ENCODE data around the gene YIF1B.
"Not testable (repeated sequence)": the region's sequence is repeated elsewhere in the genome, so short reads cannot be mapped to it uniquely, and the experiment has no call there.

Gene YIF1B, protein sequence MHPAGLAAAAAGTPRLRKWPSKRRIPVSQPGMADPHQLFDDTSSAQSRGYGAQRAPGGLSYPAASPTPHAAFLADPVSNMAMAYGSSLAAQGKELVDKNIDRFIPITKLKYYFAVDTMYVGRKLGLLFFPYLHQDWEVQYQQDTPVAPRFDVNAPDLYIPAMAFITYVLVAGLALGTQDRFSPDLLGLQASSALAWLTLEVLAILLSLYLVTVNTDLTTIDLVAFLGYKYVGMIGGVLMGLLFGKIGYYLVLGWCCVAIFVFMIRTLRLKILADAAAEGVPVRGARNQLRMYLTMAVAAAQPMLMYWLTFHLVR

DNA sequence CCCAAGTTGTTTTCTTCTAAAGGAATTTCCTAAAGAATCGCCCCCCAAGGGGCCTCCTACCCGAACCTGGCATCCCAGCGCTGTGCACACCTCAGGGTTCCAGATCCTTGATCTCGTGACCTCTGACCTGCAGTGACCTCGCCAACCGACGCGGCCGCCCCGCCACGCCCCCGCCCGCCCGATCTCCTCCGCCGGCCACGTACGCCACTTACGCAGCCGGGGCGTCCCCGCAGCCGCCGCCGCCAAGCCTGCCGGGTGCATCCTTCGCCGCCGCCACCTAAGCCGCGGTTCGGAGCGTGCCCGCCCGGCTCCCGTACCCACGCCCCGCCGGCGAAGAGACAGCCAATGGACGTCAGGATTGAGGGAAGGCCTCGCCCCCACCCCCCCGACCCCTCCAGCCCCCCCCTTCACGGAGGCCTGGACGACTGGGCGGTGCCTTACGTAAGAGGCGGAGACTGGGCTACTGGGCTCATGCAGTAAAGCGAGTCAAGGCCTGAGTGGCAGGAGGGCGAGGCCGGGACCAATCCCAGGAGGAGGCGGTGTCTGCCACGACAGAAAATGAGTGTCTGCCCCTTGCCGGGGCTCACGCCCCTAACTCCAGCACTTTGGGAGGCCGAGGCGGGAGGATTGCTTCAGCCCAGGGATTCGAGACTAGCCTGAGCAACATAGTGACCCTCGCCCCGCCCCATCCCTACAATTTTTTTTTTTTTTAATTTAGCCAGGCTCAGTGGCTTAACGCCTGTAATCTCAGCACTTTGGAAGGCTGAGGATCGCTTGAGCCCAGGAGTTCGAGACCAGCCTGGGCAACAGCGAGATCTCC, at the start of gene YIF1B:
TSS of gene YIF1B (minus strand) at position 291 of the 820 bp plus-strand sequence. CDS start at position 261, 30 bp downstream.
- peak; percentile 84 for FAIRE-seq

DNA sequence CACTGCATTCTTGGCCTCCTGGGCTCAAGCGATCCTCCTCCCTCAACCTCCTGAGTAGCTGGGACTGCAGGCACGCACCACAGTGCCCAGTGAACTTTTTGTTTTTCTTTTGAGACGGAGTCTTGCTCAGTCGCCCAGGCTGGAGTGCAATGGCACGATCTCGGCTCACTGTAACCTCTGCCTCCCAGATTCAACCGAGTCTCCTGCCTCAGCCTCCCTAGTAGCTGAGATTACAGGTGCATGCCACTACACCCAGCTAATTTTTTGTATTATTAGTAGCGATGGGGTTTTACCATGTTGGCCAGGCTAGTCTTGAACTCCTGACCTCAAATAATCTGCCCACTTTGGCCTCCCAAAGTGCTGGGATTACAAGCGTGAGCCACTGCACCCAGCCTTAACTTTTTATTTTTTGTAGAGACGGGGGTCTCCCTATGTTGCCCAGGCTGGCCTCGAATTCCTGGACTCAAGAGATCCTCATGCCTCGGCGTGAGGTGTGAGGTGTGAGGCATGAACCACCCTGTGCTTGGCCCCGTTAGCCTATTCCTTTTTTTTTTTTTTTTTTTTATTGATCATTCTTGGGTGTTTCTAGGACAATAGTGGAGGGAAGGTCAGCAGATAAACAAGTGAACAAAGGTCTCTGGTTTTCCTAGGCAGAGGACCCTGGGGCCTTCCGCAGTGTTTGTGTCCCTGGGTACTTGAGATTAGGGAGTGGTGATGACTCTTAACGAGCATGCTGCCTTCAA, 47.4 kb upstream of the YIF1B start:
- FAIRE-seq = not testable (repeated sequence)

DNA sequence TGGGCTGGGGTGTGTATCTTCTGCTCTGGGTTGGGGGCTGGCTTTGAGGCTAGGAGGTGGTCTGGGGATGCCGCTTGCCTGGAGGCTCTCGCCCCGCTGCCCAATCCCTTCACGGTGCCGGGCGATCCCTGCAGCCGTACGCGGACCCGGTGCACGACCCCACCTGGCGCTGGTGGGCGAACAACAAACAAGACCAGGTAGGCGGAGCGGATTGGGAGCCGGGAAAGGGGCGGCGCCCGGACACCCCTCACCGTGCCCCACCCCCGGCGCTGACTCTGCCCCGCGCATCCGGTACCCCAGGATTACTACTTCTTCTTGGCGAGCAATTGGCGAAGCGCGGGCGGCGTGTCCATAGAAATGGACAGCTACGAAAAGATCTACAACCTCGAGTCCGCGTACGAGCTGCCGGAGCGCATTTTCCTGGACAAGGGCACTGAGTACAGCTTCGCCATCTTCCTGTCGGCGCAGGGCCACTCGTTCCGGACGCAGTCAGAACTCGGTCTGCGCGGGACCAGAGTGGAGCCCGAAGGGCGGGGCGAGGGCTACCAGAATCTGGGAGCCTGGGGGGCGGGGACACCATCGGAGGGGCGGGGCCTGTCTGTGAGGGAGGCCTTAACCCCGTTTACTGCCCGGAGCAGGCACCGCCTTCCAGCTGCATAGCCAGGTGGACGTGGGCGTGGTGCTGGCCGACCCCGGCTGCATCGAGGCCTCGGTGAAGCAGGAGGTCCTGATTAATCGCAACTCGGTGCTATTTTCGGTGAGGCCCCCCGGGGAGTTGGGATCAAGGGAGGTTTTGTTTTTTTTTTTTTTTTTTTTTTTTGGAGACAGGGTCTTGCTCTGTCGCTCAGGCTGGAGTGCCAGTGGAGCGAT, 46.6 kb upstream of the YIF1B start:
- no peak for FAIRE-seq

DNA sequence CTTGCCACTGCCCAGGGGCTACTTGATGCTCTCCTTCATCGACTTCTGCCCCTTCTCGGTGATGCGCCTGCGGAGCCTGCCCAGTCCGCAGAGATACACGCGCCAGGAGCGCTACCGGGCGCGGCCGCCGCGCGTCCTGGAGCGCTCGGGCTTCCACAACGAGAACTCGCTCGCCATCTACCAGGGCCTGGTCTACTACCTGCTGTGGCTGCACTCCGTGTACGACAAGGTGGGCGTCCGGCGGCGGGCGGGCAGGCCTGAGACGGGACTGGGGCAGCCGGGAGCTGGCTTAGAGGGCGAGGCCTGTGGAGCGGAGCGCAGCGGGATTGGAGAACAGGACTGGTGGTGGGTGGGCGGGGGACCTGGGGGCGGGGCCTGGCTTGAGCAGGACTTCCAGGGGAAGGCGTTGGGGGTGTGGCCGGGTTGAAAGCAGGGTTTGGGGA, 45.9 kb upstream of the YIF1B start:
- no peak for FAIRE-seq

DNA sequence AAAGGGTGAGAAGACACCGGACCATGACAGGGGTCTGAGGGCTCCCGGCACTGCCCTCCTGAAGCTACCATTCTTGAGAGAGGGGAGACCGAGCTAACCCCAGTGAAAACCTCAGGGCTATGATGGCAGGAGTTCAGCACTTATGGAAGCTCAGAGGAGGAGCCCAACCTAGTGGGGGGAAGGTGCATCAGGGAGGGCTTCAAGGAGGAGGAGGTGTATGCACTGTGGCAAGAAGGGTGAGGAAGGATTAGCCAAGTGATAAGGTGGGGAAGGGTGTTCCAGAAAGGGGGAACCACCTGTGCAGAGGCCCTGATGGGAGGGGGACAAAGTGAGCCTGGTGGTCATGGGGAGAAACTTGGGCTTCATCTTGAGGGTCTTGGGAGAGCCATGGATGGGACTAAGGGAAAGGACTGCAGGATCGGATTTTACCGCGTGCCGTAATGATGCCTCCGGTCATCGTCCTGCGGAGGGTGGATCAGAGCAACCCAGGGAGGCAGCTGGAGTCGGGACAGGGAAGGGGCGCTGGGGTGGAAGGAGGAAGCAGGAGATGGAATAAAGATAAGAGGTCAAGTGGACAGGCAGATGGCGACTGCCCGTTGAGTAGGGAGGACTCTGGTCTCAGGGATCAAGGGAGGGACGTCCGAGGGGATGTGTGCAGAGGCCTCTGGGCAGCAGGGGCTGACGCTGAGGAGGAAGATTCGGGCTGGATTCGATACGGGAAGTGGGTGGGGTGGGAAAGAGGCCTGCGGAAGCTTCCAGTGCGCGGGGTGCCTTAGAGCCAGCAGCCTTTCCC, 45.3 kb upstream of the YIF1B start:
- FAIRE-seq = no peak

DNA sequence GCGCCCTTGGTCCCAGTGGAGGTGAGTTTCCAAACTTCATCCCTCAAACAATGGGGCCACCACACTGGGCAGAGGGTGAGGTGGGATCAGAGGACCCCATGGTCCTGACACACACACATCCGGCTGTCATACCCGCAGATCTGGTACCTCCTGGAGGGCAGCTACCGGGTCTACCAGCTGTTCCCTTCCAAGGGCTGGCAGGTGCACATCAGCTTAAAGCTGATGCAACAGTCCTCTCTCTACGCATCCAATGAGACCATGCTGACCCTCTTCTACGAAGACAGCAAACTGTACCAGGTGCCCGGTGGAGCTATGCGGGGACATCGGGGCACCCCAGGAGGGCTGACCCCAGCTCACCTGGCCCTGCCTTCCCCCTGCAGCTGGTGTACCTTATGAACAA, 44.6 kb upstream of the YIF1B start:
- no peak for FAIRE-seq

DNA sequence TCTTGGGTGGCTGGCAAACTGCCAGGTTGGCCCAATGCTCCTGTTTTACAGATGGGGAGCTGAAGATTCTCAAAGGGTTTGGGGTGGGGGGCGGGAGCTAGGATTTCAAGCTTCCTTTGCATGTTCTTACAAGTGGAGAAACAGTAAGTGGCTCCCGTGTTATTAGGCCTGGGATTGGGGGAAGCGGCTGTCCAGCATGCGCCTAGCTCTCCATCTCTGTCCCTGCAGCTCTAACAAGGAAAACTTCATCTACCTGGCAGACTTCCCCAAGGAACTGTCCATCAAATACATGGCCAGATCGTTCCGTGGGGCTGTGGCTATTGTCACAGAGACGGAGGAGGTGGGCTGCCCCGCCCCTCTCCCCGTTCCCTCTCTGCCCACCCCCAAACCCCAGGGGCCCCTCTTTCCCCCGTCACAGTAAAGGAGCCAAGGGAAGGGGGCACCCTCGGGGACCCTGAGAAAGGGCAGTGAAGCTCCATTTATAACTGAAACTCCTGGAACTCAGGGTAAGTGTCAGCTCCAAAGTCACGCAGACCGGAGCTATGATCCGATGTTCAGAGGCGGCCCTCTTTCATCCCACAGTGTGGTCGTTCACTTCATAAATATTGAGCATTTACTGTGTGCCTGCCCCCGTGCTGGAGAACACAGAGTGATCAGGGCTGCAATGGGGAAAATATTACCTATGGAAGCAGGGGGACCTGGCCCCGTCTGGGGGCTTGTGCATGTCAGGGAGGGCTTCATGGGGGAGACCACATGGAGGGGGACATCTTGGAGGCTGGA, 43.7 kb upstream of the YIF1B start:
- FAIRE-seq = no peak

DNA sequence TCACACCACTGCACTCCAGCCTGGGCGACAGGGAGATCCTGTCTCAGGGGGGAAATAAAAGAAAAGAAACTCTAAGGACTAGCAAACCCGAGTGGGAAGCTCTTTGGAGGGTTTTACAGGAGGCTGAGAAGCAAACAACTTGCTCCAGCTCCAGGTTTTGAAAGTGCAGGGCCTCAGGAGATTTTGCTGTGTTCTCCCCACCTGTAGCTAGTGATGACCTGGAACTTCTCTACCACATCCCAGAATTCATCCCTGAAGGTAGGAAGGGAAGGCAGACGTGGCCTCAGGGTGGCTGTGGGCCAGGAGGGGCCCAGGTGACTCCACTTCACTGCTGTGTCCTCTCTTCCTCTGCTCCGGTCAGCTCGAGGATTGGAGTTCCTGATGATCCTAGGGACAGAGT, 42.3 kb upstream of the YIF1B start:
- no peak for FAIRE-seq

DNA sequence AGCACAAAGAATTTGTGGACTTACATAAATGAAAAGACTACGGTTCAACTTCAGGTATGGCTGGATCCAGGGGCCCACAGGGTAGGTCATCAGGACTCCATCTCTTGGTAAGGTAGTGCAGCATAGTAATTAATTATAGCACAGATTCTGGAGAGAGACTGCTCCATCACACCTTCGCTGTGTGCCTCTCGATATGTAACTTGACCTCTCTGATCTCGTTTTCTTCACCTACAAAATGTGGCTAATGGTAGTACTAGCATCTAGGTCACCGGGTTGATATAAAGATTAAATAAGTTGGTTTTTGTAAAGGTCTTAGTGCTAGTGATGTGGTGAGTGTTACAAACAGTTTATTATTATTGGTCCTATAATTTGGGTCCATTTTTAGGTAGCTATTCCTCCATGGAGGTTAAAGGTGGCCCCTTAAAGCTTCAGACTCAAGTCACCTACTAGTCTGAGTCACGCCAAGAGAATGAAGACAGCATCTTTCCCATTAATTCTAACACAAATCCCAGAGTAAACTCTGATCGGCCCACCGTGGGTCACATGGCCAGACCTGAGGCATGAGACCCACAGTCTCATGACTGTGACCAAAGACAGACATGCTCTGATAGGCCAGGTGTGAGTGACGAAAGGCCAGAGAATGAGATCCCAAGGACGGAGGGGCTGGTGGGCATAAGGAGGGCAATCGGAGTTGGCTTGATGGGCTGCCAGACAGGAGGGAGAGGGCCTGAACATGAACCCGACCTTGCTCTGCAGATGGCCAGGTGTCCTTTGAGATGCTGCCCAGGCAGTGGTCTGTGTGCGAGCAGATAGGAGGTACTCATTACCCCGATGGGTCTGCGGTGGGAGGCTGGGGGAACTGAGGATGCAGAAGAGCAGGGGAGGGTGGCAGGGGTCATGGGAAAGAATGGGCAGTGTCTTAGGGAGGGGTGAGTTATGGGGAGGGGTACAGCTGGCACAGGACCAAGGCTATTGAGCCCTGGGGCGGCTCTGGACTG, 40.3 kb upstream of the YIF1B start:
- no peak for FAIRE-seq

DNA sequence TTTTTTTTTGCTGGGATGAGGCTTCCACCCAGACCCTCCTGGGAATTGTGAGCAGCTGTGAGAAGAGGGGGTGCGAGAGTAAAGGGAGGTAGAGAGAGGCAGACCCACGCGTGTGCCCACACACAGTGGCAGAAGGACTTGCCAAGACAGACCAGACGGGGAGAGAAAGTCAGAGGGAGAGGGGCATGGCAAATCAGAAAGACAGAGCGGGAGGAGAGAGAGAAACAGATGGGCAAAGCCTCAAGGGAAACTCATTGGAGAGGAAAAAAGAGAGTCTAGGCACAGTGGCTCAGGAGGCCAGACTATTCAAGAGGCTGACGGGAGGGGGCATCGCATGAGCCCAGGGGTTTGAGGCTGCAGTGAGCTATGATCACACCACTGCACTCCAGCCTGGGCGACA, 36.9 kb upstream of the YIF1B start:
- no peak for FAIRE-seq

DNA sequence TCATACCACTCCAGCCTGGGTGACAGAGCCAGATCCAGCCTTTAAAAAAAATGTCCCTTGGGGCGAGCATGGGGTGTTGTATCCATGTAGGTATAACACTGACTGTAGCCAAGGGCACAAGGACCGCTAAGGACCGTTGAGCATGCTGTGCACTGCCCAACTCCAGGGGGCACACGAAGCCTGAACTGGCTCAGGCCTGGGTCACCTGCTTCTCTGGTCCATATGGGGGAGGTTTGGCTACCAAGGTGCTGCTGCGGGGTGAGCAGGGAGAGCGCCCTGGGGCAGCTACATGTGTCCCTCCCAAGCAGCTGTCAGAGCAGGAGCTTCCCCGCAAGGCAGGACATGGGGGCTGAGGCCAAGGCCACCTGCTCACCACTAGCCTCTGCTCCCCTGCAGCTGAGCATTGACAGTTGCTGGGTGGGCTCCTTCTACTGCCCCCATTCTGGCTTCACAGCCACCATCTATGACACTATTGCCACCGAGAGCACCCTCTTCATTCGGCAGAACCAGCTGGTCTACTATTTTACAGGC, 36.2 kb upstream of the YIF1B start:
- FAIRE-seq = no peak

DNA sequence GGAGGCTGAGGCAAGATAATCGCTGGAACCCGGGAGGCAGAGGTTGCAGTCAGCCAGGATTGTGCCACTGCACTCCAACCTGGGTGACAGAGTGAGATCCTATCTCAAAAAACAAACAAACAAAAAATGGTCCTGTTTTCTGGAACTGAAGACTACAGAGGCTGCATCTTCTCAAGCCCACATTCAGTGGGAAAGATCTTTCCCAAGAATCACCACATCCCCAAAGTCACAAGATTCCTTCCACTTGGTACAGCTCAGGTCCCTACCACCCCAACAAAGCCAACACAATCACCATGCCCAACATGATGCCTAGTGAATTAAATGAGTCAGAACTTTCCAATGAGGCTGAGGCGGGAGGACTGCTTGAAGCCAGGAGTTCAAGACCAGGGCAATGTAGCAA, 35.1 kb upstream of the YIF1B start:
- FAIRE-seq = no peak

DNA sequence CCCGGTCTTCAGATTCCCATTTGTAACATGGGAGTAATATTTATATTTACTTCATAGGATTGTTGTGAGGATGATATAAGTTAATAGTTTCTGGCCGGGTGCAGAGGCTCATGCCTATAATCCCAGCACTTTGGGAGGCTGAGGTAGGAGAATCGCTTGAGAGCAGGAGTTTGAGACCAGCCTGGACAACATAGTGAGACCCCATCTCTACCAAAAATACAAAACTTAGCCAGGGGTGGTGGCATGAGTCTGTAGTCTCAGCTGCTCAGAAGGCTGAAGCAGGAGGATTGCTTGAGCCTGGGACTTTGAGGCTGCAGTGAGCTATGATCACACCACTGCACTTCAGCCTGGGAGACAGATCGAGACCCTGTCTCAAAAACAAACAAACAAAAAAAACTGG, 31.1 kb upstream of the YIF1B start:
- FAIRE-seq = no peak

DNA sequence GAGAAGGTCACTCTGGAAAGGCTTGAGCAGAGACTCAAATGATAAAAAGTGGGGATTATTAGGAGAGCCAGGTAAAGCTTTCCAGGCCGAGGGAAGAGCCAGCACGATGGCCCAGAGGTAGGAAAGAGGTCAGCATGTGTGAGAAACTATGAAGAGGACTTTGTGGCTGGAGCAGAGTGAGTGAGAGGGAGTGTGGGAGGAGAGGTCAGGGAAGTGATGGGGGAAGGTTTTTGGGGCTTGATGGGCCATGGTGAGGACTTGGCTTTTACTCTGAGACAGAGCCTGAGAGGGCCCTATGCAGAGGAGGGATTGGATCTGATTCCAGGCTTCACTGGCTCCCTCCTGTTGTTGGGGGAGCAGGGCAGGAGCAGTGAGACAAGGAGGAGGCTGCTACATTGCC, 25.2 kb upstream of the YIF1B start:
- no peak for FAIRE-seq

DNA sequence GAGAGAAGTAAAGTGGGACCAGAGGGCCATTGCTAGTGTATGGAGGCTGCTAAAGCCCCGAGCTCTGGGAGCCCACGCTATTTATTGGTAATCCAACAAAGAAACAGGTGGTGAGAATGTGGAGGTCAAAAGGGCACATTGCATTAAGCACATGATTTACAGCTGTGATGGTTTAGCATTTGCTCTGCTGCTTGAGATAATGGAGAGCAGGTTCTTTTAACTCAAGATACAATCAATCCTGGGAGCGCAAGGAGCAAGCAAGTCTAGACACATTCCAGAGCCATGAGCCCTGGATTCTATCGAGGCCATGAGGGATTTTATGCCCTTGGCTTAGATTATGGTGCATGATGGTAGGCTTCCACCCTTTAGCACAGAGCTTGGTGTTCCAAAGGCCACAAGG, 23.3 kb upstream of the YIF1B start:
- not testable (repeated sequence) for FAIRE-seq

DNA sequence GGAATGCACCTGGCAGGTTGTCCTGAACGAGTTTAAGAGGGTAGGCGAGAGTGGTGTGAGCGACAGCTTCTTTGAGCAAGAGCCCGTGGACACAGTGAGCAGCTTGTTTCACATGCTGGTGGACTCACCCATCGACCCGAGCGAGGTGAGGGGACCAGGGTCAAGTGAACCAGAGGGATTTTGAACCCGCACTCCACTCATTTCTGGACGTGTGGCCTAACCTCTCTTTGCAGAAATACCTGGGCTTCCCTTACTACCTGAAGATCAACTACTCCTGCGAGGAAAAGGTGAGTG, 21.6 kb upstream of the YIF1B start:
- FAIRE-seq = no peak

DNA sequence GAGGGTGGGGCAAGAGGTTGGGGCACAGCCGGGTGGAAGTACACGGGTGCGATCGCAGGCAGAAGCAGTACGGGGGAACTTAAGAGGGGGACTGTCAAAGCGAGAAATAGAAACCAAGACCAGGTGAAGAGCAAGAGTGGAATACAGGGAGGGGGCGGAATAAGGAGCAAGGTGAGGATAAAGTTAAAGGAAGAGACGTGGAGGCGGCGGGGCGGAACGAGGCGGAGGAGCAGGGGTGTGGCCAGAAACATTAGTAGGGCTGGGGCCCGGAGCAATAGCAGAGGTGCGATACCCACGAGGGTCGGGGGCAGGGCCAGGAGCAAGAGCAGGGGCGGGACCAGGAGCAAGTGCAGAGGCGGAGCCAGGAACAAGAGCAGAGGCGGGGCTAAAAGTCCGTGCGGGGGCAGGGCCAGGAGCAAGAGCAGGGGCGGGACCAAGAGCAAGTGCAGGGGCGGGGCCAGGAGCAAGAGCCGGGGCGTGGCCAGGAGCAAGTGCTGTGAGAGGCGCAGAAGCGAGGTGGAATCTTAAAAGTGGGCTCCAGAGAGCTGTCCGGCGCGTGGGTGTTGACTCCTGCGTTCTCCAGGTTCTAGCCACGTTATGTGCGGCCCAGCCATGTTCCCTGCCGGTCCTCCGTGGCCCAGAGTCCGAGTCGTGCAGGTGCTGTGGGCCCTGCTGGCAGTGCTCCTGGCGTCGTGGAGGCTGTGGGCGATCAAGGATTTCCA, 21.1 kb upstream of the YIF1B start:
- FAIRE-seq = peak; percentile 95

DNA sequence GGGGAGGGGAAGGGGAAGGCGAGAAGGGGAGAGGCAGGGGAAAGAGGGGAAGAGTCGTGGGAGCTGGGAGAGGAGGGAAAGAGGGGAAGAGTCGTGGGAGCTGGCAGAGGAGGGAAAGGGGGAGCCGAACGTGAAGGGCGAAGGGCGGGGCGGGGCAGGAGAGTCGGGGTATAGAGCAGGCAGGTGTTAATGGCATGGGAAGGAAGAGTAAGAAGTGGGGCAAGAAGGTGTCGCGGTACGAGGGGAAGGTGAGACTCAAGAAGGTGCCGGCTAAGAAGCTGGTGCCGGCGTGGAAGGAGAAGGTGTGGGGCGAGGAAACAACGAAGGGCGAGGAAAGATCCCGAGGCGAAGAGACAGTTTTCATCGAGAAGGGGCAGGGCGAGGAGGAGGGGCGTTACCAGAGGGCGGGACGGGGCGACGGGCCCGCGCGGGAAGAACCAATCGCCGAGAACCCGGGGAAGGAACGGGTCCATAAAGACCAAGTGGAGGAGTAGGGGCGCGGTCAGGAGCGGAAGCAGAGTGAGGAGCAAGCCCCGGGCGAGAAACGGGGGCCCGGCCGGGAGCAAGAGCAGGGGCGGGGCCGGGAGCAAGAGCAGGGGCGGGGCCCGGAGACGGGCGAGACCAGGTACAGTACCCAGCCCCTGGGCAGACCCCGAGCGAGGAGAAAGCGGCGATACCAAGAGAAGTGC, 20.3 kb upstream of the YIF1B start:
- FAIRE-seq = peak; percentile 98
